Coronary artery (tissue), 2 donors: ENCODE results near the gene FGB.

Source experiments
- DNase-seq: peaks from one replicate; pipeline ENCODE4 v3.0.0-alpha.2; 2017; ENCODE audit warnings: low spot score
- H3K27ac ChIP-seq, 2 donors: fragments of 200-600 bp; sonication (generic); one replicate each; pipeline ENCODE4 v1.5.1; 2016 to 2019
- H3K4me3 ChIP-seq: fragments of 200-600 bp; sonication (generic); 2 replicates; pipeline ENCODE4 v1.5.1; 2016; ENCODE audit warnings: mild to moderate bottlenecking, moderate library complexity
- TF ChIP-seq, protein P1 (sequence below): fragments of 200-600 bp; sonication (generic); IDR thresholded peaks from one replicate; pipeline ENCODE4 v1.5.1; 2019; ENCODE audit warnings: antibody characterized with exemption

FGB gene

DNA sequence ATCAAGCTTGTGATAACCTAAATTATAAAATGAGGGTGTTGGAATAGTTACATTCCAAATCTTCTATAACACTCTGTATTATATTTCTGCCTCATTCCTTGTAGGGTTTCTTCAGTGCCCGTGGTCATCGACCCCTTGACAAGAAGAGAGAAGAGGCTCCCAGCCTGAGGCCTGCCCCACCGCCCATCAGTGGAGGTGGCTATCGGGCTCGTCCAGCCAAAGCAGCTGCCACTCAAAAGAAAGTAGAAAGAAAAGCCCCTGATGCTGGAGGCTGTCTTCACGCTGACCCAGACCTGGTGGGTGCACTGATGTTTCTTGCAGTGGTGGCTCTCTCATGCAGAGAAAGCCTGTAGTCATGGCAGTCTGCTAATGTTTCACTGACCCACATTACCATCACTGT lies 2.9 kb downstream of the FGB start:
- DNase-seq = no peak
- no peak overlapping the region for H3K27ac ChIP-seq
- TF ChIP-seq, protein P1, sequence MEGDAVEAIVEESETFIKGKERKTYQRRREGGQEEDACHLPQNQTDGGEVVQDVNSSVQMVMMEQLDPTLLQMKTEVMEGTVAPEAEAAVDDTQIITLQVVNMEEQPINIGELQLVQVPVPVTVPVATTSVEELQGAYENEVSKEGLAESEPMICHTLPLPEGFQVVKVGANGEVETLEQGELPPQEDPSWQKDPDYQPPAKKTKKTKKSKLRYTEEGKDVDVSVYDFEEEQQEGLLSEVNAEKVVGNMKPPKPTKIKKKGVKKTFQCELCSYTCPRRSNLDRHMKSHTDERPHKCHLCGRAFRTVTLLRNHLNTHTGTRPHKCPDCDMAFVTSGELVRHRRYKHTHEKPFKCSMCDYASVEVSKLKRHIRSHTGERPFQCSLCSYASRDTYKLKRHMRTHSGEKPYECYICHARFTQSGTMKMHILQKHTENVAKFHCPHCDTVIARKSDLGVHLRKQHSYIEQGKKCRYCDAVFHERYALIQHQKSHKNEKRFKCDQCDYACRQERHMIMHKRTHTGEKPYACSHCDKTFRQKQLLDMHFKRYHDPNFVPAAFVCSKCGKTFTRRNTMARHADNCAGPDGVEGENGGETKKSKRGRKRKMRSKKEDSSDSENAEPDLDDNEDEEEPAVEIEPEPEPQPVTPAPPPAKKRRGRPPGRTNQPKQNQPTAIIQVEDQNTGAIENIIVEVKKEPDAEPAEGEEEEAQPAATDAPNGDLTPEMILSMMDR = no peak
- no peak overlapping the region for H3K4me3 ChIP-seq

DNA sequence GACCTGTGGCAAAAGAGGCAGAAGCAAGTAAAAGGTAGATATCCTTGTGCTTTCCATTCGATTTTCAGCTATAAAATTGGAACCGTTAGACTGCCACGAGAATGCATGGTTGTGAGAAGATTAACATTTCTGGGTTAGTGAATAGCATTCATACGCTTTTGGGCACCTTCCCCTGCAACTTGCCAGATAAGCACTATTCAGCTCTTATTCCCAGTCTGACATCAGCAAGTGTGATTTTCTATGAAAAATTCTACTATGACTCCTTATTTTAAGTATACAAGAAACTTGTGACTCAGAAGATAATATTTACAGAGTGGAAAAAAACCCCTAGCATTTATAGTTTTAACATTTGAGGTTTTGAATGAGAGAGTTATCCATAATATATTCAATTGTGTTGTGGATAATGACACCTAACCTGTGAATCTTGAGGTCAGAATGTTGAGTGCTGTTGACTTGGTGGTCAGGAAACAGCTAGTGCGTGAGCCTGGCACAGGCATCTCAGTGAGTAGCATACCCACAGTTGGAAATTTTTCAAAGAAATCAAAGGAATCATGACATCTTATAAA lies 3.9 kb downstream of the FGB start:
- Histone ChIP-seq H3K4me3 (no peak overlapping the region), H3K27ac (no peak overlapping the region)
- no peak for DNase-seq
- TF ChIP-seq, protein P1 = no peak

DNA sequence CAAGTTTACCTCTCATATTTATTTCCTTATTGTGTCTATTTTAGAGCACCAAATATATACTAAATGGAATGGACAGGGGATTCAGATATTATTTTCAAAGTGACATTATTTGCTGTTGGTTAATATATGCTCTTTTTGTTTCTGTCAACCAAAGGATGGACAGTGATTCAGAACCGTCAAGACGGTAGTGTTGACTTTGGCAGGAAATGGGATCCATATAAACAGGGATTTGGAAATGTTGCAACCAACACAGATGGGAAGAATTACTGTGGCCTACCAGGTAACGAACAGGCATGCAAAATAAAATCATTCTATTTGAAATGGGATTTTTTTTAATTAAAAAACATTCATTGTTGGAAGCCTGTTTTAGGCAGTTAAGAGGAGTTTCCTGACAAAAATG lies 6.2 kb downstream of the FGB start:
- H3K4me3 ChIP-seq = no peak overlapping the region
- no peak overlapping the region for H3K27ac ChIP-seq
- no peak for DNase-seq
- TF ChIP-seq, protein P1 = no peak

DNA sequence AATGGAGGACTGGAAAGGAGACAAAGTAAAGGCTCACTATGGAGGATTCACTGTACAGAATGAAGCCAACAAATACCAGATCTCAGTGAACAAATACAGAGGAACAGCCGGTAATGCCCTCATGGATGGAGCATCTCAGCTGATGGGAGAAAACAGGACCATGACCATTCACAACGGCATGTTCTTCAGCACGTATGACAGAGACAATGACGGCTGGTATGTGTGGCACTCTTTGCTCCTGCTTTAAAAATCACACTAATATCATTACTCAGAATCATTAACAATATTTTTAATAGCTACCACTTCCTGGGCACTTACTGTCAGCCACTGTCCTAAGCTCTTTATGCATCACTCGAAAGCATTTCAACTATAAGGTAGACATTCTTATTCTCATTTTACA lies 6.8 kb downstream of the FGB start:
- Histone ChIP-seq H3K27ac (no peak overlapping the region), H3K4me3 (no peak overlapping the region)
- TF ChIP-seq, protein P1 = no peak
- DNase-seq = no peak

DNA sequence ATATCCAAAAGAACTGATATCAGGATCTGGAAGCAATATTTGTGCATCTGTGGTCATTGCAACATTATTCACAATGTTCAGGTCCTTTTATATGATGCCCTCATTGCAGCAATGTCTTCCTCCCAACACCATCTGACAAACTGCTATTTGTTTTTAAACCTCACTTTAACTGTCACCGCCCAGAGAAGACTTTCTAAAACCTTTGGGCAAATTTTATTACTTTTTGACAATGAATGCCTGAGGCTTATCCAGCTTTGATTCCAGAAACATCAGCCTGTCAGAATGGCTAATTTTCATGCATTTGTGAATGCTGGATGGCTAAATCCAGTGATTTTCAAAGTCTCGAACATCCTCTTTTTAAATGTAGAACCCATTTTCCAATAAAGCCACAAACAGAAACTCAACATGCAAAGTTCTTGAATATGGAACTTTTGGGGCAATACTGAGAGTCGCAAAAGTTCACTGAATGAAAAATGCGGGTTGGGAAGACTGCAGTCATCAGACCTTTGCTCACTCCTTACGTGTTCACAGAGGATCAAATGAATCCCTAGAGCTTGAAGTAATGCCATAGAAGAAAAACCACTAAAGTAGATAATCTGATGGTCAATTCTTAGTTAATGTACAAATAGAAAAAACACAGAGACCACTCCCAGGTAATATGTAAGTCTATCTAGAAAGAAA lies 10.5 kb downstream of the FGB start:
- no peak for DNase-seq
- TF ChIP-seq, protein P1 = no peak
- Histone ChIP-seq H3K4me3 (no peak overlapping the region), H3K27ac (no peak overlapping the region)

DNA sequence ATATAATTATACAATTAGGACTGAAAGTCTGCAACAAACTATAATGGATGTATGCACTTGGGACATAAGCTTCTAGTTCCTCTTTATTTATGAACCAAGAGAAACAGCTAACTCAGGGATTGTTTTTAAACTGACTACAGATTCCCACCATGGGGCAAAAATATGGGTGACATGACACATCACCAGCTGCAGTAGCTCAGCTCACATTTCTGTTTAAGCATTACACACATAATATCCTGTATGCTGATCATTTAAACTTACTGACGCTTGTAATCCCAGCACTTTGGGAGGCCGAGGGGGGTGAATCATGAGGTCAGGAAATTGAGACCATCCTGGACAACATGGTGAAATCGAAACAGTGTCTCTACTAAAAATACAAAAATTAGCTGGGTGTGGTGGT lies 11.5 kb downstream of the FGB start:
- H3K27ac ChIP-seq = no peak overlapping the region
- TF ChIP-seq, protein P1 = no peak
- no peak for DNase-seq
- no peak overlapping the region for H3K4me3 ChIP-seq

DNA sequence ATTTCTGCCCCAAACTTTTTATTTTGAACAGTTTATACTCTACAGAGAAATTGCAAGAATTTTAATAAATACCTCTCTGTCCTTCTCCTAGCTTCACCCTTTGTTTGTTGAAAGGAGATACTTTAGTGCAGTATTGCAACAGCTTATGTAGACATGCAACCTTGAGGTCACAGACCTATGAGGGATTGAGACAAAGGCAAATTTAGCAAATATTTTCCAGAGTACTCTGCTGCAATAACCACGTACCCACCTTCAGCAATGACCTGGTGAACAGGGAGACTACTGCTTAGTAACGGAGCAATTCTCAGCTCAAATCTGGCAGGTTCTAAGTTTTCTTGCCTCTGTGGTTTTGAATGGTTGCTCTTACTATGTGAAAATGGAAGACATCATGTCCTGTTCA lies 14.5 kb downstream of the FGB start:
- Histone ChIP-seq H3K27ac (no peak overlapping the region), H3K4me3 (no peak overlapping the region)
- TF ChIP-seq, protein P1 = no peak
- no peak for DNase-seq
